HUES48 (cell line): ENCODE data around the gene ZBTB25.

Source experiments
- H3K27ac ChIP-seq: one replicate; pipeline ENCODE4 v1.7.0; 2013; ENCODE audit warnings: low read depth, low read length, inconsistent platforms
- H3K27me3 ChIP-seq: 2 replicates; pipeline ENCODE4 v1.6.1; 2013; ENCODE audit warnings: mild to moderate bottlenecking, low read length; ENCODE audit not compliant: control insufficient read depth, insufficient read depth
- H3K36me3 ChIP-seq: 2 replicates; pipeline ENCODE4 v1.6.1; 2013; ENCODE audit warnings: low read length; ENCODE audit not compliant: control insufficient read depth, insufficient read depth
- H3K4me1 ChIP-seq: 2 replicates; pipeline ENCODE4 v1.6.1; 2013; ENCODE audit warnings: mild to moderate bottlenecking, low read length; ENCODE audit not compliant: control insufficient read depth, insufficient read depth
- H3K4me3 ChIP-seq: 2 replicates; pipeline ENCODE4 v1.5.1; 2013; ENCODE audit warnings: mild to moderate bottlenecking, low read depth, low read length
- H3K9ac ChIP-seq: 2 replicates; pipeline ENCODE4 v1.6.1; 2013; ENCODE audit warnings: mild to moderate bottlenecking, low read depth, low read length, moderate library complexity
- H3K9me3 ChIP-seq: 2 replicates; pipeline ENCODE4 v1.6.1; 2013; ENCODE audit warnings: low read length; ENCODE audit not compliant: control insufficient read depth, insufficient read depth

The ZBTB25 gene

DNA sequence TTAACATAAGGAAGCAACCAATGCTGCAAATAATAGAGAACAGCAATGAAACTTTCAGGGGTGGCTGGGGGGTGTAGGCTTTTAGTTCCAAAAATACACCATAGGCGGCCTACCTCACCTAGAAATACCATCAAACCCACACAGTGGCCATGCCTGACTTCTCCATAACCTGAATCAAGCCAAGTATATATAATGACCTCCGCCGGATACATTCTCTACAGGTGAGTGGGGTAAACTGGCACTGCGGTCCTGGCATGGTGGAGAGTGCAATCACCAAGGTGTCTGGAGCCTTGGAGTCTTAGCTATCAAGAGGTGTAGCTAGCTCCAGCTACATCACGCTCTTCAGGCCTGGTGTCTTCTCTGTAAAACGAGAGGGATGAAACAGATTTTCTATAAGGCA, 1.2 kb downstream of the ZBTB25 start:
- H3K4me1 ChIP-seq, result peaks cover 27% of the 10 kb centered on the region
- no peaks in the 10 kb centered on the region for H3K9me3 ChIP-seq
- H3K27ac ChIP-seq, result no peak overlapping the region
- H3K27me3 ChIP-seq, result no peaks in the 10 kb centered on the region
- peaks cover 14% of the 10 kb centered on the region for H3K36me3 ChIP-seq
- H3K4me3 ChIP-seq, result peak overlapping the region; percentile 87
- peak overlapping the region; percentile 96; the same call in 1 of the 2 replicates for H3K9ac ChIP-seq

DNA sequence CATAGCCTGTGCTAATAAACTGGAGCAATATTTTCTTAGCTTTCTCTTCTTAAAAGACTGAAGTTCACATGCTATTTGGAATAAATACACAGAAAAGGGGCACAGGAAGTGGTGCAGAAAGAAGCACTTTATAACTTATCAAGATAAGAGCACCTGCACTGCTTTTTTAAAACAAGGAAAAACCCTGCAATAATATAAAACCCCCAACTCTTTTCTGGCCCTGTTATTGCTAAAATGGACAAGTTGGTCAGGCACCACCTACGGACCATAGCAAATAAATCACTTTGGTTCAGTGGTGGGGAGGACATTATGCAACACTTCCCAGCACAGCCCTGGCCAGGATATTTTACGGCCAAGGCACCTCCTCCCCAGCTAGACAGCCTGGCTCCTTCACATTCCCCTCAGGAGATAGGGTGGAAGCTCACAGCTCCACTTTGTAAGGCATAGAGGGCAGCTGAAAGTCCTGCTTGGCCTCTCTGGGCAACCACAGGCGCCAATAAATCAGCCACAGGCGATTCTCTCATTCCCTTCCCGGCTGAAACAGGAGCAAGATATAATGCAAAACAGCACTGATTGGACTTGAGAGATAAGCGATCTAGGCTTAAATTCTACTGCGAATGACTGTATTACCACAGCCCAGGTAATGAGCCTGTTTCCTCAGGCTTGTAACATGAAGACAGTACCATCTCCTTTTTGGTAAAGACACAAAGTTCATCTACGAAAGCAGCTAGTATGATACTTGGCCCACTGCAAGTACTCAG, 2.0 kb downstream of the ZBTB25 start:
- H3K27me3 ChIP-seq, result no peaks in the 10 kb centered on the region
- peaks cover 20% of the 10 kb centered on the region for H3K4me1 ChIP-seq
- no peak overlapping the region for H3K9ac ChIP-seq
- peaks cover 14% of the 10 kb centered on the region for H3K36me3 ChIP-seq
- H3K27ac ChIP-seq, result peak overlapping the region; percentile 47
- no peaks in the 10 kb centered on the region for H3K9me3 ChIP-seq
- H3K4me3 ChIP-seq, result 0 out of 2 replicates have a peak overlapping the region, but pooled peaks have one; percentile 87

DNA sequence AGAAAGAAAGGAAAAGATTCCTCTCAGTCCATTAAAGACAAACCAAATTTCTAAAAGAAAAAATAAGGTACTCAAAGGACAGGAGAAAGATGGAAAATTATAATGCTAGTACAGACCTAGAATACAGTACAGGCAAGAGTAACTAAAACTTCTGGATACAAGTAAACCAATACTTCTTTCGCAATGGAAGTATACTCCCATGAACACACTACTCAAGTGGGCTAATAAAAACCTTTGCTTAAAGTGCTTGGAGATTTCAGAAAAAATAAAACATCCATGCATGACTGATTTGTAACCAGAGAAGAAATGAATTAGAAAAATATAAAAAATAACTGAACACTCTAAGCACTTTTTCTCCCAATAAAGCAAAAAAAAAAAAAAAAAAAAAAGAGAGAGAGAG, 3.5 kb downstream of the ZBTB25 start:
- Histone ChIP-seq H3K36me3 (peaks cover 17% of the 10 kb centered on the region), H3K4me3 (no peak overlapping the region), H3K9me3 (no peaks in the 10 kb centered on the region), H3K4me1 (peaks cover 15% of the 10 kb centered on the region), H3K9ac (no peak overlapping the region), H3K27me3 (no peaks in the 10 kb centered on the region), H3K27ac (no peak overlapping the region)

DNA sequence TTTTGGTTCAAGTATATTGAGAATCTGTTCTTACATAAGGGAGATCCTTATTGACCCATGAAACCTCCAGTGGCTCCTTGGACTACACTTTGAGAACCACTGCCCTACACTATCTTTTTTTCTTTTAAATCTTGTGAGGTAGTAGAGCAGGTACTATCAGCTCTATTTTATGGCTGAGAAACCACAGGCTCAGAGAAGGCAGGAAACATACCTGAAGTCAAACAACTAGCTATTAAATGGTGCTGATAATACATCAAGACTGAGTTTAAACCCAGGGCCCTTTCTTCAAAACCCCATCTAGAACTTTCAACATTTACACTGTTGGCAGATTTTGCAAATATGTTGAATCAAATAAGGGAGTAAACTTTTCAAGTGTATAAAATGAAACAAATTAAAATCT, 6.9 kb downstream of the ZBTB25 start:
- Histone ChIP-seq H3K27me3 (no peaks in the 10 kb centered on the region), H3K4me3 (no peak overlapping the region), H3K4me1 (peaks cover 5% of the 10 kb centered on the region), H3K9me3 (no peaks in the 10 kb centered on the region), H3K36me3 (peaks cover 21% of the 10 kb centered on the region), H3K27ac (no peak overlapping the region), H3K9ac (no peak overlapping the region)

DNA sequence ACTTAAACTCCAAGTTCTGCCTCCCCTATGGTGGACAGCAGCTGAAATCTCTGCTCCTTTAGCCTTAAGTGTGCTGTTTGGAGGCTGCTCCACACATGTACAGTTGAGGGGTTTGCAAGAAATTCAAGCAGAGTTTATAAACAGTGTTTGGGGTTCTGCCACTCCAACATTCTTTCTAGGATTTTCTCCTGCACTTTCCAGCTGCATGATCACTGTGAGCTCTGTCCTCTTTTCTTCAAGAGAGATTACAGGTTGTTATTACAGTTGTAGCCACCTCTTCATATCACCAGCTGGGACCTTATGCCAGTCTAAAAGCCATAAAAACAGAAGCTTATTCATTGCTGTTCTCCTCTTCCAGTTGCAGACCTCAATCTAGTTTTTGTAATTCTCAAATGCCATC, 8.4 kb downstream of the ZBTB25 start:
- Histone ChIP-seq H3K36me3 (peaks cover 21% of the 10 kb centered on the region), H3K4me1 (no peaks in the 10 kb centered on the region), H3K9me3 (no peaks in the 10 kb centered on the region), H3K27ac (no peak overlapping the region), H3K27me3 (no peaks in the 10 kb centered on the region), H3K4me3 (no peak overlapping the region), H3K9ac (no peak overlapping the region)

DNA sequence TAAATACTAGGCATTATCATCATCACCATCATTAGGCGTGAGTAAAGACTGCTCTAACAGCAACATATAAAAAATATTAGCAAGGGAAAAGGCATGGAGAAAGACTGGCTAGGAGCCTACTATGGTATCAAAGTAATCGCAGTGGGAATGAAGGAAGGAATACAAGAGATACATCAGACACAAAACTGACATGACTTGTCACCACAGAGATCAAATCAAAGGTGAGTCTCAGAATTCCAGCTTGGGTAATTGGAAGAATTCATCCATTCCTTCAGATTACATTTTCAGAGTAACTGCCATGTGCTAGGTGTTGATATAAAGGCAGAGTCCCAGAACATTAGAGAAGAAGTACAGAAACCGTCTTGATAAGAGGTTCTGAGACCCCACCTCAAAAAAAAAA, 10.2 kb downstream of the ZBTB25 start:
- Histone ChIP-seq H3K27me3 (no peaks in the 10 kb centered on the region), H3K9me3 (no peaks in the 10 kb centered on the region), H3K4me3 (no peak overlapping the region), H3K36me3 (peaks cover 27% of the 10 kb centered on the region), H3K27ac (no peak overlapping the region), H3K9ac (no peak overlapping the region), H3K4me1 (no peaks in the 10 kb centered on the region)

DNA sequence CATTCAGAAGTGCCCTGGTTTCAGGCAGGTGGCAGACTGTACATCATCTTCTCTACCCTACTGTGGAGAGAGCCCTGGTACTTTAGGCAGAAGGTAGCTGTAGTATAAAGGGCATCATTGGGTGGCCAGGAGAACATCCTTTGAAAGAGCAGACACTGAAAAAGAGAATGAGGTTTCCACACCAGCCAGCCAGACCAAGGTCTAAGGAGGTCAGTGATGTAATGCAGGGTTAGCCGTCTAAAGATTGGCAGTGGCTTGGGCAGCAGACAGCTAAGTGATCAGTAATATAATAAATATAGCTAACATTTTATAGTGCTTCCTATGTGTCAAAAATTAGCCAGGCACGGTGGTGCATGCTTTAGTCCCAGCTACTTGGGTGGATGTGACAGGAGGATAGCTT, 12.0 kb downstream of the ZBTB25 start:
- no peak overlapping the region for H3K9ac ChIP-seq
- no peaks in the 10 kb centered on the region for H3K9me3 ChIP-seq
- H3K27ac ChIP-seq, result no peak overlapping the region
- no peaks in the 10 kb centered on the region for H3K27me3 ChIP-seq
- H3K36me3 ChIP-seq, result peaks cover 40% of the 10 kb centered on the region
- H3K4me3 ChIP-seq, result no peak overlapping the region
- no peaks in the 10 kb centered on the region for H3K4me1 ChIP-seq

DNA sequence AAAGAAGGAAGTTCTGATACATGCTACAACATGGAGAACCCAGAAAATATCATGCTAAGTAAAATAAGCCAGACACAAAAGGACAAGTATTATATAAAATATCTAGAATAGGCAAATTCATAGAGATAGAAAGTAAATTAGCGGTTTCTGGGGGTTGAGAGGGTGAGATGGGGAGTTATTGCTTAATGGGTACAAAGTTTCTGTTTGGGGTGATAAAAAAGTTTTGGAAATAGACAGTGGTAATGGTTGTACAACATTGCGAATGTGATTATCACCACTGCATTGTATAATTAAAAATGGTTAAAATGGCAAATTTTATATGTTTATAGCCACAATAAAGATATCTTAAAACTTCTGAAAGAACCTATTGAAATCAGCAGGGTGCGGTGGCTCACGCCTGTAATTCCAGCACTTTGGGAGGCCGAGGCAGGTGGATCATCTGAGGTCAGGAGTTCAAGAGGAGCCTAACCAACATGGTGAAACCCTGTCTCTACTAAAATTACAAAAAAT, 15.0 kb downstream of the ZBTB25 start:
- Histone ChIP-seq H3K9ac (no peak overlapping the region), H3K27me3 (no peaks in the 10 kb centered on the region), H3K27ac (no peak overlapping the region), H3K4me3 (no peak overlapping the region), H3K36me3 (peaks cover 45% of the 10 kb centered on the region), H3K9me3 (no peaks in the 10 kb centered on the region), H3K4me1 (no peaks in the 10 kb centered on the region)

DNA sequence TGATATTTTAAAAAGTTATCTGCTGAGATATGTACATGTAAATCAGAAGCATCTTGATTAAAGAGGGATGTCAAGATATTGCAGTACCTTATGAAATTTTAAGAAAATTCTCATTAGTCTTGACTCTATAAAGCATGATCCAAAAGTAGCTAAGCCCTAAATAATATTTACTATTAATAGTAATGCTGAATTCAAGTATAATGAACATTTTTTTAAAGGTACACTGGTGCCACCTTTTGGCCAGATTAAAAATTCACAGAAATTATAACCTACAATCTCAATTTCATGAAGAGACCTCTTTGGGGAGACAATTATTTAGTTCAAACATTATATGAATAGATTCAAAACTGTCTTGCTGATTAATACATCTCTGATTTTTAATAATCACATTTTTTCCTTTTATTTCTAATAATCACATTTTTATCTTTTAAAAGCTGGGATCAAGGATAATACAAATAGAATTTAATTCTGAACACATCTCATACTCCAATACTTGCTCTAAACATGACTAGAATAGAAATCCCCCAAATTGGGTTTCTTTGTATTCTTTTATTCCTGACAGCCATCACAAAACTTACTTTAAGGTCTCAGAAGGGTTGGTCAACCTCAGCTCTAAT, 24.9 kb downstream of the ZBTB25 start:
- Histone ChIP-seq H3K4me3 (no peak overlapping the region), H3K27me3 (no peaks in the 10 kb centered on the region), H3K27ac (no peak overlapping the region), H3K36me3 (no peaks in the 10 kb centered on the region), H3K9me3 (no peaks in the 10 kb centered on the region), H3K4me1 (peaks cover 4% of the 10 kb centered on the region; the same call in 1 of the 2 replicates), H3K9ac (no peak overlapping the region)

DNA sequence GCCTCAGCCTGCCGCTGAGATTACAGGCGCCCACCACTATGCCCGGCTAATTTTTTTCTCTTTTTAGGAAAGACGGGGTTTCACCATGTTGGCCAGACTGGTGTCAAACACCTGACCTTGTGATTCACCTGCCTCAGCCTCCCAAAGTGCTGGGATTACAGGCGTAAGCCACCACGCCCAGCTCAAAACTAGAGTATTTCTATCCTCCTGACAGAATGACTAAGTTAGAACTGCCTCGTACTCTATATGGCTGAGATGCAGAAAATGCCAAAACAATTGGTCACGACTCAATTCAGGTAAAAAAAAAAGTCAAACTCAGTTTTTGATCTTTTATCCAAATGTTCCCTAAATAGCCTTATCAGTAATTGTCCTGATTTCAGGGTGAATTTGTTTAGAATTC, 27.2 kb downstream of the ZBTB25 start:
- no peaks in the 10 kb centered on the region for H3K36me3 ChIP-seq
- H3K4me3 ChIP-seq, result no peak overlapping the region
- no peaks in the 10 kb centered on the region for H3K9me3 ChIP-seq
- no peak overlapping the region for H3K27ac ChIP-seq
- H3K4me1 ChIP-seq, result peaks cover 4% of the 10 kb centered on the region; the same call in 1 of the 2 replicates
- no peaks in the 10 kb centered on the region for H3K27me3 ChIP-seq
- no peak overlapping the region for H3K9ac ChIP-seq

DNA sequence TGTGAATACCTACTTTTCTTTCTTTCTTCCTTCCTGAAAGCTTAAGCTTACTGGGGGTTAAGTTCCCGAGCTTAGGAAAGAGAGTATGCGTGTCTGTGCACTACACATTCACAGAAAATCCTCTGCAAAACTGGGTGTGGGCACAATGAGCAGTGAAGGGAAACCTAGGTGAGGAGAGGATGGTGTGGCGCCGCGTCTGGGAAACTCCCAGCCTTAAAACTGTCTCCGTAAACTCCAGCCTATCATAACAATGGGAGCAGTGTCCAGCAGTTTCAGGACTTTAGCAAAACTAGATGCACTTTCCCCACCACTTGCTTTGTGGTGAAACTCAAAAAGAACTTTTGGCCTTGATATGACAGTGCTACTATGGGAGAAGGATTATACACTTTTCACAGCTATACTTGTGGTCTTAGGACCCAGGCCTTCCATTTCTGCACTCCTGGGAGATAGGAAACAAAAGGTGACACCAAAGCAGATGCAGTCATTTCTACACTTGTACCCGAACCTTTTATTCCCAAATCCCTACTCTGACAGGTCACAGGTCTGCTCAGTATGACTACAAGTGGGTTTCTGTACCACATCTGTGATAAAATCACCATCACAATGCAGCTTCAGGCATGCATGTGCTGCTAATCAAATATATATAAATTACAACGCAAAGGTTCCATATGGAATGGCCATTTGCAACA, 27.9 kb downstream of the ZBTB25 start:
- no peaks in the 10 kb centered on the region for H3K36me3 ChIP-seq
- no peaks in the 10 kb centered on the region for H3K27me3 ChIP-seq
- no peak overlapping the region for H3K4me3 ChIP-seq
- no peaks in the 10 kb centered on the region for H3K9me3 ChIP-seq
- H3K9ac ChIP-seq, result no peak overlapping the region
- H3K4me1 ChIP-seq, result peaks cover 4% of the 10 kb centered on the region; the same call in 1 of the 2 replicates
- H3K27ac ChIP-seq, result no peak overlapping the region
